Right lobe of liver (tissue), 4 donors: Measurements from ENCODE around the gene IGF1R.

Experiments used
- POLR2A ChIP-seq: fragments of 450-650 bp; IDR thresholded peaks from one replicate; pipeline ENCODE4 v1.6.1; 2017; ENCODE audit warnings: antibody characterized with exemption, mild to moderate bottlenecking
- TF ChIP-seq, protein P1 (sequence below), 4 donors: fragments of 200-600 bp in 3 of 4; fragments of 450-650 bp in 1 of 4; IDR thresholded peaks; one replicate each; pipeline versions ENCODE4 v1.5.1 to v1.8.0; 2016 to 2022; ENCODE audit warnings: antibody characterized with exemption in 4 of 4, mild to moderate bottlenecking in 2 of 4
- donor health status: DM: no; HTN: no; CAD: no.
- donor health status: DM: no; HTN: no; CAD: no.
- donor health status: DM: no; HTN: yes; CAD: no.

DNA sequence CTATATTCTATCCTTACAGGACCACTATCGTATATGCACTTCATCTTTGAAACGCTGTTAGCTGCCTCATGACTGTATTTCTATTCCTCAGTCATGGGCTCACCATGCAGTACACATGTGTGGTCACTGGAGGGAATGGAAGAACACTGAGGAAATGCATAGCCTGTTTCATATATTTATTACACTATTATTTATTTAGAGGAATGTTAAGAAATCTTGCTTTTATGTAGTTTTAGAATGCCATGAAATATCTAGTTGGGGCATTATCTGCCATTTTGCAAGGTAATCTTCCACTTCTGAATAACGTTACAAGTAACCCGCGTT lies 155.7 kb downstream of the IGF1R start:
- TF ChIP-seq, protein P1, sequence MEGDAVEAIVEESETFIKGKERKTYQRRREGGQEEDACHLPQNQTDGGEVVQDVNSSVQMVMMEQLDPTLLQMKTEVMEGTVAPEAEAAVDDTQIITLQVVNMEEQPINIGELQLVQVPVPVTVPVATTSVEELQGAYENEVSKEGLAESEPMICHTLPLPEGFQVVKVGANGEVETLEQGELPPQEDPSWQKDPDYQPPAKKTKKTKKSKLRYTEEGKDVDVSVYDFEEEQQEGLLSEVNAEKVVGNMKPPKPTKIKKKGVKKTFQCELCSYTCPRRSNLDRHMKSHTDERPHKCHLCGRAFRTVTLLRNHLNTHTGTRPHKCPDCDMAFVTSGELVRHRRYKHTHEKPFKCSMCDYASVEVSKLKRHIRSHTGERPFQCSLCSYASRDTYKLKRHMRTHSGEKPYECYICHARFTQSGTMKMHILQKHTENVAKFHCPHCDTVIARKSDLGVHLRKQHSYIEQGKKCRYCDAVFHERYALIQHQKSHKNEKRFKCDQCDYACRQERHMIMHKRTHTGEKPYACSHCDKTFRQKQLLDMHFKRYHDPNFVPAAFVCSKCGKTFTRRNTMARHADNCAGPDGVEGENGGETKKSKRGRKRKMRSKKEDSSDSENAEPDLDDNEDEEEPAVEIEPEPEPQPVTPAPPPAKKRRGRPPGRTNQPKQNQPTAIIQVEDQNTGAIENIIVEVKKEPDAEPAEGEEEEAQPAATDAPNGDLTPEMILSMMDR (IDR thresholded peaks at IDR 0.05) = no peak
- no peak for TF ChIP-seq POLR2A
